Measurements from ENCODE around the gene HTATIP2.
"Not testable (repeated sequence)": the region's sequence is repeated elsewhere in the genome, so short reads cannot be mapped to it uniquely, and the experiment has no call there.

Gene HTATIP2

GRCh38 chr11:20355221-20356219, 8.0 kb upstream of the HTATIP2 start:
- no peaks in the 10 kb centered on the region for H3K36me3 ChIP-seq
- no peak overlapping the region for H3K4me3 ChIP-seq (ENCODE audit: low read depth, low read length)
- H3K27me3 ChIP-seq: no peaks in the 10 kb centered on the region
- no peaks in the 10 kb centered on the region for H3K9me3 ChIP-seq
- TF ChIP-seq CTCF (IDR thresholded peaks at IDR 0.05; ENCODE audit: low read depth, low read length): peak; percentile 58
- H3K4me1 ChIP-seq: no peaks in the 10 kb centered on the region
- peak; percentile 49 for DNase-seq

DNA sequence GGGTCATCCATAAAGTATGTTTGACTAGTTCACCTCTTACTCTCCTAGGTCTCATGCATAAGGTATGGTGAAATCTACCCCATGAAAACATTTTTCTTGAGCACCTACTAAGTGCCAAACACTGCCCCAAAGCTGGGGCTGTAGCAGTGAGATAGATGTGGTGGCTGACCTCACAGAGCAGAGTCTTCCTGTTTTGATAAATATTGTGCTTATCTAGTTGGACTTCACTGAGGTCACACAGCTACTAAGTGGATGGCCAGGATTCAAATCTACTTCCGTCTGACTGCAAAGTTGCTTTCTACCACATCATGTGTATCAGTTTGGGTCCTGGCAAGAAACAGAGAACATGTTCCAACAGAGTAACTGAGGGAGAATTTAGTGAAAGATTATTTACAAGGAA, 6.4 kb upstream of the HTATIP2 start:
- no peak for DNase-seq
- no peak overlapping the region for H3K4me3 ChIP-seq (ENCODE audit: low read depth, low read length)

DNA sequence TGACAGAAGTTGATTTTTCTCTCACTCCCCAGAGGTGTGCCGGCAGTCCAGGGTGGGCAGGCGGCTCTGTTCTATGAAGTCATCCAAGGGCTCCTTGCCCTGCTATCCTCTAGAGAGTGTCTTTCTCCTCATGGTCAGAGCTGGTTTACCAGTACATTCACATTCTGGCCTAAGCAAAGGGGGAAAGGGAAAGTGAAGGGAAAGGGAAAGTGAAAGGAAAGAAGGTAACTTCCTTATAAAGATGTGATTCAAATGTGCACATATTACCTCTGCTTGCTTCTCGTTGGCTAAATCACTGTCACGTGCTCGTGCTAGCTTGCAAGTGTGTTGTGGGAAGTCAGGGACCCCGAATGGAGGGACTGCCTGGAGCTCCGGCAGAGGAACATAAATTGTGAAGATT, 2.9 kb upstream of the HTATIP2 start:
- no peak overlapping the region for H3K4me3 ChIP-seq (ENCODE audit: low read depth, low read length)
- no peak for DNase-seq
- no peaks in the 10 kb centered on the region for H3K9me3 ChIP-seq
- no peaks in the 10 kb centered on the region for H3K4me1 ChIP-seq
- no peak for TF ChIP-seq CTCF (IDR thresholded peaks at IDR 0.05; ENCODE audit: low read depth, low read length)
- no peaks in the 10 kb centered on the region for H3K36me3 ChIP-seq
- H3K27me3 ChIP-seq: no peaks in the 10 kb centered on the region

More for the DNA sequence above, 6.4 kb upstream of the HTATIP2 start:
- Histone ChIP-seq H3K36me3 (no peaks in the 10 kb centered on the region), H3K27me3 (no peaks in the 10 kb centered on the region), H3K9me3 (no peaks in the 10 kb centered on the region), H3K4me1 (no peaks in the 10 kb centered on the region)
- no peak for TF ChIP-seq CTCF (IDR thresholded peaks at IDR 0.05; ENCODE audit: low read depth, low read length)

DNA sequence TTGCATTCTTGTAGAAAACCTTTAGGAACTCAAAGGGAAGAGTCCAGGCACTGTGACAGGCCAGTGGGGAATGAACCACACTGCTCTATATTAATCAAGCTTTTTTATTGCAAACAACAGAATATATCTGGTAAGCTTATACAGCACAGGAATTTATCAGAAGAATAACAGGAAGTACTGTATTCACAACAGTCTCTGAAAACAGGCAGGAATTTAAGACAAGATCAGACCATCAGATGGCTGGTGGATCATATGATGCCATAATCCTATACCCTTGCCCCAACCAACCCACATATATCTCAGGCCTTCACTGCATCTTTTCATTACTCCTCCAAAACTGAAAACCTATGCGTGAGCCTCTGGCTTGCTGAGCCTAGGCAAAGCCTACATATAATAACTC, 1.0 kb upstream of the HTATIP2 start:
- no peak for TF ChIP-seq CTCF (IDR thresholded peaks at IDR 0.05; ENCODE audit: low read depth, low read length)
- Histone ChIP-seq H3K4me3 (ENCODE audit: low read depth, low read length) (no peak overlapping the region), H3K9me3 (no peaks in the 10 kb centered on the region), H3K27me3 (no peaks in the 10 kb centered on the region), H3K36me3 (no peaks in the 10 kb centered on the region), H3K4me1 (peaks cover 5% of the 10 kb centered on the region)
- DNase-seq: no peak

- no peaks in the 10 kb centered on the region for H3K9me3 ChIP-seq
- no peak for TF ChIP-seq CTCF (IDR thresholded peaks at IDR 0.05; ENCODE audit: low read depth, low read length)
- H3K27me3 ChIP-seq: no peaks in the 10 kb centered on the region
- no peak for DNase-seq
- H3K4me1 ChIP-seq: peaks cover 5% of the 10 kb centered on the region
- H3K4me3 ChIP-seq (ENCODE audit: low read depth, low read length): peak overlapping the region; percentile 56
- no peaks in the 10 kb centered on the region for H3K36me3 ChIP-seq
These were observed 390 bp upstream of the HTATIP2 start for GRCh38 chr11:20363149-20363499.

GRCh38 chr11:20364341-20364792, 853 bp downstream of the HTATIP2 start:
- peaks cover 12% of the 10 kb centered on the region for H3K4me1 ChIP-seq
- H3K4me3 ChIP-seq (ENCODE audit: low read depth, low read length): peak overlapping the region; percentile 56
- no peaks in the 10 kb centered on the region for H3K36me3 ChIP-seq
- H3K9me3 ChIP-seq: no peaks in the 10 kb centered on the region
- no peak for DNase-seq
- H3K27me3 ChIP-seq: no peaks in the 10 kb centered on the region
- no peak for TF ChIP-seq CTCF (IDR thresholded peaks at IDR 0.05; ENCODE audit: low read depth, low read length)

DNA sequence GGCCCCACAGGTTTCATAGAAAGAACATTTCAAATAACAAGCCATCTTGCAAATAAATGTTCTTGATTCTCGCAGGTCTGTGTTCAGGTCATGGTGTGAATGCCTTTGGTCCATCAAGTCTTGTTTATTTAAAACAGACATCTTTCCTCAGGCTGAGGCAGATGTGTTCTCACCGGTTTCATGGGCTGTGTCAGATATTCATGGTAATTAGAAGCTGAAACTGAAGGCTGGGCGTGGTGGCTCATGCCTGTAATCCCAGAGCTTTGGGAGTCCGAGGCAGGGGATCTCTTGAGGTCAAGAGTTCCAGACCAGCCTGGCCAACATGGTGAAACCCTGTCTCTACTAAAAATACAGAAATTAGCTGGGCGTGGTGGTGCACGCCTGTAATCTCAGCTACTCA, 2.0 kb downstream of the HTATIP2 start:
- DNase-seq; H3K27me3 ChIP-seq; H3K9me3 ChIP-seq; H3K36me3 ChIP-seq; H3K4me3 ChIP-seq (ENCODE audit: low read depth, low read length): not testable (repeated sequence)
- H3K4me1 ChIP-seq: peaks cover 18% of the 10 kb centered on the region

Data from BE2C (cell line).